HepG2 (cell line): ENCODE data around the gene SEMA3G. TPM values are rescaled to one million over a fixed set of nuclear protein-coding genes. Genes with fewer than 3 reads are reported as not detected.

ENCODE experiments used
- ATAC-seq: fragments of 200-7000 bp; cut with Tn5 transposase; 3 replicates; pipeline ENCODE4 v1.9.1; 2020; ENCODE audit warnings: mild to moderate bottlenecking, moderate library complexity
- BruUV-seq: library from RNA; stranded (reverse); fragments of 400-500 nt; replicated peaks from 2 replicates; lab custom pipeline; 2021; lab: Mats Ljungman, UMichigan
- CTCF ChIA-PET: fragments of 300-600 bp; formaldehyde crosslinking; extraction: SDS; loops from one replicate; lab custom pipeline; 2021; ENCODE audit warnings: low total read pairs, inconsistent platforms, low intra/inter-chr PET ratio; lab: Yijun Ruan, JAX
- POLR2A ChIA-PET: fragments of 350-600 bp; sonication (Branson Sonifier 250); formaldehyde crosslinking; loops from one replicate; lab custom pipeline; 2020; ENCODE audit warnings: antibody characterized with exemption, inconsistent platforms; lab: Yijun Ruan, JAX
- DNase-seq: peaks from one replicate; pipeline ENCODE4 v3.0.0-alpha.2; 2015; ENCODE audit warnings: low spot score
- FAIRE-seq: peaks from 3 replicates; lab custom pipeline; 2011; peaks lifted over from hg19 to GRCh38; lab: Jason Lieb, UNC
- H2AFZ ChIP-seq: one replicate; pipeline ENCODE4 v1.6.1; 2011; ENCODE audit warnings: low read length, inconsistent platforms
- H3K27ac ChIP-seq: fragments of 300-600 bp; 3 replicates; pipeline ENCODE4 v1.8.0; 2011; ENCODE audit warnings: mixed run types, mild to moderate bottlenecking, mixed read lengths, low read length, inconsistent platforms; ENCODE audit not compliant: insufficient read depth; ENCODE audit errors: extremely low read length
- H3K27me3 ChIP-seq, 2 experiments: fragments of 200-600 bp in 1 of 2; 2 replicates in 1 of 2; 3 replicates in 1 of 2; pipeline versions ENCODE4 v1.6.0 to v1.8.0; 2011; ENCODE audit warnings: low read length in 2 of 2, mild to moderate bottlenecking in 2 of 2, moderate library complexity in 2 of 2, inconsistent platforms in 1 of 2; ENCODE audit not compliant: insufficient read depth in 2 of 2, control insufficient read depth in 1 of 2
- H3K36me3 ChIP-seq, 2 experiments: fragments of 200-600 bp in 1 of 2; replicated peaks in 1 of 2; 2 replicates in 1 of 2; 3 replicates in 1 of 2; pipeline versions ENCODE4 v1.5.1 to v1.8.0; 2011; ENCODE audit warnings: low read length in 2 of 2, inconsistent platforms in 1 of 2; ENCODE audit not compliant: insufficient read depth in 2 of 2, control insufficient read depth in 1 of 2
- H3K4me1 ChIP-seq: 2 replicates; pipeline ENCODE4 v1.5.1; 2012; ENCODE audit warnings: low read length, inconsistent platforms; ENCODE audit not compliant: insufficient read depth
- H3K4me2 ChIP-seq: 2 replicates; pipeline ENCODE4 v1.6.0; 2011; ENCODE audit warnings: low read depth, low read length, inconsistent platforms
- H3K4me3 ChIP-seq, 3 experiments: fragments of 200-600 bp in 1 of 3; sonication (generic), shearing (Covaris generic) in 1 of 3; replicated peaks in 1 of 3; 2 replicates each; pipeline ENCODE4 v1.5.1; 2011 to 2016; ENCODE audit warnings: low read length in 3 of 3, inconsistent platforms in 2 of 3, low read depth in 2 of 3, mild to moderate bottlenecking in 2 of 3, control low read depth in 1 of 3, mixed read lengths in 1 of 3; ENCODE audit not compliant: insufficient read depth in 1 of 3
- H3K79me2 ChIP-seq: one replicate; pipeline ENCODE4 v1.6.1; 2011; ENCODE audit warnings: low read length, inconsistent platforms; ENCODE audit not compliant: insufficient read depth
- H3K9ac ChIP-seq: 2 replicates; pipeline ENCODE4 v1.6.0; 2011; ENCODE audit warnings: mild to moderate bottlenecking, low read depth, low read length, inconsistent platforms; ENCODE audit not compliant: insufficient read depth
- H3K9me3 ChIP-seq: 2 replicates; pipeline ENCODE4 v1.5.1; 2012; ENCODE audit warnings: mild to moderate bottlenecking, low read length
- H4K20me1 ChIP-seq: 2 replicates; pipeline ENCODE4 v1.6.0; 2011; ENCODE audit warnings: inconsistent platforms, mild to moderate bottlenecking, low read length, moderate library complexity; ENCODE audit not compliant: insufficient read depth
- DR1 ChIP-seq: sonication (generic); formaldehyde crosslinking; IDR thresholded peaks from 2 replicates; pipeline ENCODE4 v1.8.0; 2021; ENCODE audit warnings: mild to moderate bottlenecking, missing genetic modification reagents, inconsistent platforms
- EZH2 ChIP-seq: conservative IDR thresholded peaks from 2 replicates; pipeline ENCODE4 v1.6.1; 2012; ENCODE audit warnings: mild to moderate bottlenecking, low read depth, low read length, moderate library complexity
- KDM3A ChIP-seq: IDR thresholded peaks from 2 replicates; pipeline ENCODE4 v1.6.1; 2018; ENCODE audit warnings: low read depth, missing compliant biosample characterization
- MTA1 ChIP-seq: sonication (generic); formaldehyde crosslinking; IDR thresholded peaks from 2 replicates; pipeline ENCODE4 v1.4.0; 2020; ENCODE audit warnings: missing genetic modification reagents, mild to moderate bottlenecking, borderline replicate concordance
- RELA ChIP-seq: sonication (generic); formaldehyde crosslinking; IDR thresholded peaks from 2 replicates; pipeline ENCODE4 v1.4.0; 2020; ENCODE audit warnings: missing genetic modification reagents
- ZMYM3 ChIP-seq: sonication (generic); formaldehyde crosslinking; IDR thresholded peaks from 2 replicates; pipeline ENCODE4 v1.5.1; 2020; ENCODE audit warnings: mild to moderate bottlenecking, missing genetic modification reagents
- ZNF232 ChIP-seq: sonication (generic); formaldehyde crosslinking; IDR thresholded peaks from 2 replicates; pipeline ENCODE4 v1.4.0; 2020; ENCODE audit warnings: missing genetic modification reagents, borderline replicate concordance
- ZNF704 ChIP-seq: sonication (generic); formaldehyde crosslinking; IDR thresholded peaks from 2 replicates; pipeline ENCODE4 v1.8.1; 2023; ENCODE audit warnings: mild to moderate bottlenecking, inconsistent platforms, moderate library complexity, missing genetic modification reagents, borderline replicate concordance
- ZSCAN31 ChIP-seq: sonication (generic); formaldehyde crosslinking; IDR thresholded peaks from 2 replicates; pipeline ENCODE4 v1.5.0; 2020; ENCODE audit warnings: low read depth, mild to moderate bottlenecking, missing genetic modification reagents
- WGBS: methylation state at CpG from one replicate; pipeline ENCODE4 v1.1.6; 2017; ENCODE audit warnings: low lambda C conversion rate; 5-methylcytosine and 5-hydroxymethylcytosine counted together
- in situ Hi-C: cut with HindIII; loops from 2 replicates; pipeline ENCODE4 v1.10.0; 2017; ENCODE audit warnings: low pct_unique_long_range_greater_than_20kb; ENCODE audit not compliant: extremely low pct_ligation_motif_present
- intact Hi-C: fragments of 100-400 bp; cut with micrococcal nuclease; formaldehyde crosslinking; loops from one replicate; pipeline ENCODE4 v1.10.0; 2022; ENCODE audit not compliant: unreplicated experiment
- polyA plus RNA-seq, 8 experiments: library from polyadenylated mRNA; depleted of rRNA in 3 of 8; stranded (reverse) in 7 of 8; unstranded in 1 of 8; fragments of >200 nt; fragmentation: Illumina TruSeq in 4 of 8; extraction: Trizol in 4 of 8; gene quantifications; 2 replicates each; pipeline versions ENCODE4 v1.2.1 to v1.2.3, GENCODE V29; 2011 to 2016; ENCODE audit warnings: low read depth in 4 of 8, missing spikeins in 1 of 8, mixed read lengths in 1 of 8; ENCODE audit not compliant: insufficient read depth in 1 of 8
- total RNA-seq, 5 experiments: library from RNA; depleted of rRNA; stranded (reverse); fragments of >200 nt; fragmentation: Illumina TruSeq; extraction: Trizol; gene quantifications; 2 replicates each; pipeline ENCODE4 v1.2.3, GENCODE V29; 2016; ENCODE audit warnings: low read depth in 1 of 5
- TF ChIP-seq, protein P1 (sequence below): sonication (generic); formaldehyde crosslinking; conservative IDR thresholded peaks from 2 replicates; pipeline ENCODE4 v1.4.0; 2020; ENCODE audit warnings: missing genetic modification reagents
- TF ChIP-seq, protein P2 (sequence below): IDR thresholded peaks from 2 replicates; pipeline ENCODE4 v1.6.1; 2016; ENCODE audit warnings: missing compliant biosample characterization, missing genetic modification reagents, borderline replicate concordance
- TF ChIP-seq, protein P3 (sequence below): sonication (generic); formaldehyde crosslinking; IDR thresholded peaks from 2 replicates; pipeline ENCODE4 v1.8.0; 2022; ENCODE audit warnings: mild to moderate bottlenecking, missing genetic modification reagents, moderate library complexity

SEMA3G gene
- total and polyA plus RNA-seq, 2 of the 13 experiments (the other 11 are each of a cell fraction or from before 2014, with no cell fraction given), result 6.1 to 8.3 TPM

DNA sequence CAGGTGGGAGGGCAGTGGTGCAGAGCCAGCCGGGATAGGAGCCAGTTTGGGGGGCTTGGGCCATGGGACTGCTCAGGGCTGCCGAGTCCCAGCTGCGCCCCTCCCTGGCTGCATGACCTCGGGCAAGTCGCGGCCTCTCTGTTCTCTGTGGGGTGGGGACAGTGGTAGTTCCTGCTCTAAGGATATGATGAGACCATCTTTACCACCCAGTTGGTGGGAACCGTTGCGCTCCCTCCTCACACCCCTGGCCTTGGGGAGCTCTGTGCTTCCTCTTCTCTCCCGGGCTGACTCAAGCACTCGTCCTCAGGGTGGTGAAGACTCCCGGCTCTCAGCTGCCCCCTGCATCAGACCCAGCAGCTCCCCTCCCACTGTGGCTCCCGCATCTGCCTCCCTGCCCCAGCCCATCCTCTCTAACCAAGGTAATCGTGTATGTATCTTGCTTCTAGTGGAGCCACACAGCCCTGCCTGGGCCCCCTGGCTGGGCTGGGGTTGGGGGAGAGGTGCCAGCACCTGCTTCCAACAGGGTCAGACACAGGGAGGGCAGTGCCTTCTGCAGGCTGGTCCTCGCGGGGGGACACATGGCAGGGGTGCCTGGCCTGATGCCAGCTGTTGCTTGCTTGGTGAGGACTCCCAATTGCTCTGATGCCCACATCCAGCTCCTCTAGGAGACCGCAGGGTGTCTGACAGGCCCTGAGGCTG is 35.1 kb upstream of the SEMA3G start:
- DNase-seq, result no peak
- peaks cover 36 to 74% of the 10 kb centered on the region in 2 experiments for H3K36me3 ChIP-seq

GRCh38 chr3:52479037-52479876 is 34.4 kb upstream of the SEMA3G start:
- FAIRE-seq, result no peak
- peaks cover 11% of the 10 kb centered on the region; the same call in 1 of the 2 replicates for H3K4me1 ChIP-seq
- H3K4me3 ChIP-seq, result no peak overlapping the region
- intact Hi-C loops (no loop called here), in situ Hi-C loops (no loop called here)
- ChIA-PET CTCF (no interaction called here), POLR2A (no interaction called here)
- no peak for ATAC-seq
- no peak overlapping the region for H3K4me2 ChIP-seq
- no peak overlapping the region for H3K9ac ChIP-seq
- no peak for DNase-seq
- H3K36me3 ChIP-seq, result peaks cover 36 to 74% of the 10 kb centered on the region in 2 experiments
- no peaks in the 10 kb centered on the region for H3K27me3 ChIP-seq
- H4K20me1 ChIP-seq, result no peaks in the 10 kb centered on the region
- H3K27ac ChIP-seq, result no peak overlapping the region
- WGBS, result 96% methylated on average over 4 of the region's 7 CpGs
- H3K79me2 ChIP-seq, result no peaks in the 10 kb centered on the region
- no peak overlapping the region for H2AFZ ChIP-seq
- no TSS peak for BruUV-seq
- no peaks in the 10 kb centered on the region for H3K9me3 ChIP-seq
- TF ChIP-seq, protein P1, sequence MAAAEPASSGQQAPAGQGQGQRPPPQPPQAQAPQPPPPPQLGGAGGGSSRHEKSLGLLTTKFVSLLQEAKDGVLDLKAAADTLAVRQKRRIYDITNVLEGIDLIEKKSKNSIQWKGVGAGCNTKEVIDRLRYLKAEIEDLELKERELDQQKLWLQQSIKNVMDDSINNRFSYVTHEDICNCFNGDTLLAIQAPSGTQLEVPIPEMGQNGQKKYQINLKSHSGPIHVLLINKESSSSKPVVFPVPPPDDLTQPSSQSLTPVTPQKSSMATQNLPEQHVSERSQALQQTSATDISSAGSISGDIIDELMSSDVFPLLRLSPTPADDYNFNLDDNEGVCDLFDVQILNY, result no peak
- TF ChIP-seq, protein P2, sequence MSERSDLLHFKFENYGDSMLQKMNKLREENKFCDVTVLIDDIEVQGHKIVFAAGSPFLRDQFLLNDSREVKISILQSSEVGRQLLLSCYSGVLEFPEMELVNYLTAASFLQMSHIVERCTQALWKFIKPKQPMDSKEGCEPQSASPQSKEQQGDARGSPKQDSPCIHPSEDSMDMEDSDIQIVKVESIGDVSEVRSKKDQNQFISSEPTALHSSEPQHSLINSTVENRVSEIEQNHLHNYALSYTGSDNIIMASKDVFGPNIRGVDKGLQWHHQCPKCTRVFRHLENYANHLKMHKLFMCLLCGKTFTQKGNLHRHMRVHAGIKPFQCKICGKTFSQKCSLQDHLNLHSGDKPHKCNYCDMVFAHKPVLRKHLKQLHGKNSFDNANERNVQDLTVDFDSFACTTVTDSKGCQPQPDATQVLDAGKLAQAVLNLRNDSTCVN (CRISPR knock-in tag), result no peak
- TF ChIP-seq KDM3A (CRISPR knock-in tag) (no peak), ZSCAN31 (CRISPR knock-in tag) (no peak), ZNF232 (no peak), RELA (CRISPR knock-in tag) (no peak), MTA1 (CRISPR knock-in tag) (no peak)
- TF ChIP-seq, protein P3, sequence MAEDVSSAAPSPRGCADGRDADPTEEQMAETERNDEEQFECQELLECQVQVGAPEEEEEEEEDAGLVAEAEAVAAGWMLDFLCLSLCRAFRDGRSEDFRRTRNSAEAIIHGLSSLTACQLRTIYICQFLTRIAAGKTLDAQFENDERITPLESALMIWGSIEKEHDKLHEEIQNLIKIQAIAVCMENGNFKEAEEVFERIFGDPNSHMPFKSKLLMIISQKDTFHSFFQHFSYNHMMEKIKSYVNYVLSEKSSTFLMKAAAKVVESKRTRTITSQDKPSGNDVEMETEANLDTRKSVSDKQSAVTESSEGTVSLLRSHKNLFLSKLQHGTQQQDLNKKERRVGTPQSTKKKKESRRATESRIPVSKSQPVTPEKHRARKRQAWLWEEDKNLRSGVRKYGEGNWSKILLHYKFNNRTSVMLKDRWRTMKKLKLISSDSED (CRISPR knock-in tag), result no peak

More for the DNA sequence above, 35.1 kb upstream of the SEMA3G start:
- Histone ChIP-seq H3K4me1 (peaks cover 11% of the 10 kb centered on the region; the same call in 1 of the 2 replicates), H4K20me1 (no peaks in the 10 kb centered on the region), H3K9me3 (no peaks in the 10 kb centered on the region), H2AFZ (no peak overlapping the region), H3K79me2 (no peaks in the 10 kb centered on the region), H3K4me2 (no peak overlapping the region), H3K4me3 (no peak overlapping the region), H3K27me3 (no peaks in the 10 kb centered on the region), H3K27ac (no peak overlapping the region), H3K9ac (no peak overlapping the region)
- no peak for FAIRE-seq
- WGBS, result 97% methylated on average over 8 of the region's 16 CpGs
- TF ChIP-seq ZMYM3 (CRISPR knock-in tag) (no peak), EZH2 (no peak), ZNF704 (CRISPR knock-in tag) (no peak), DR1 (CRISPR knock-in tag) (no peak)
- no TSS peak for BruUV-seq
- ChIA-PET POLR2A (no interaction called here), CTCF (no interaction called here)
- in situ Hi-C loops (no loop called here), intact Hi-C loops (no loop called here)
- ATAC-seq, result no peak
